Measurements from ENCODE around the gene SETX. TPM values are rescaled to one million over a fixed set of nuclear protein-coding genes. Genes with fewer than 3 reads are reported as not detected.
"Not testable (repeated sequence)": the region's sequence is repeated elsewhere in the genome, so short reads cannot be mapped to it uniquely, and the experiment has no call there.

Gene SETX
- polyA plus RNA-seq, 1 experiment: 15.3 TPM

GRCh38 chr9:132381966-132382541 is 27.3 kb upstream of the SETX start:
- ChIA-PET POLR2A (no interaction called here), CTCF (no interaction called here)
- H3K36me3 ChIP-seq (ENCODE audit: control insufficient read depth, insufficient read depth, low read length): peaks cover 22% of the 10 kb centered on the region
- no peak for DNase-seq (ENCODE audit: low read depth)
- no peaks in the 10 kb centered on the region for H3K27me3 ChIP-seq (ENCODE audit: control insufficient read depth, insufficient read depth, low read length)
- no peak overlapping the region for H3K4me3 ChIP-seq (ENCODE audit: low read depth, low read length)
- TF ChIP-seq CTCF (IDR thresholded peaks at IDR 0.05; ENCODE audit: insufficient read depth, low read depth, low read length): no peak

- DNase-seq (ENCODE audit: low read depth); H3K4me3 ChIP-seq (ENCODE audit: low read depth, low read length); CTCF ChIA-PET; POLR2A ChIA-PET; H3K27me3 ChIP-seq (ENCODE audit: control insufficient read depth, insufficient read depth, low read length): not testable (repeated sequence)
- peaks cover 20% of the 10 kb centered on the region for H3K36me3 ChIP-seq (ENCODE audit: control insufficient read depth, insufficient read depth, low read length)
These were observed 23.6 kb upstream of the SETX start for GRCh38 chr9:132378416-132378815.

- H3K36me3 ChIP-seq (ENCODE audit: control insufficient read depth, insufficient read depth, low read length): peaks cover 20% of the 10 kb centered on the region
- H3K4me3 ChIP-seq (ENCODE audit: low read depth, low read length); DNase-seq (ENCODE audit: low read depth); POLR2A ChIA-PET; CTCF ChIA-PET; H3K27me3 ChIP-seq (ENCODE audit: control insufficient read depth, insufficient read depth, low read length): not testable (repeated sequence)
These were observed 23.0 kb upstream of the SETX start for GRCh38 chr9:132377769-132378168.

DNA sequence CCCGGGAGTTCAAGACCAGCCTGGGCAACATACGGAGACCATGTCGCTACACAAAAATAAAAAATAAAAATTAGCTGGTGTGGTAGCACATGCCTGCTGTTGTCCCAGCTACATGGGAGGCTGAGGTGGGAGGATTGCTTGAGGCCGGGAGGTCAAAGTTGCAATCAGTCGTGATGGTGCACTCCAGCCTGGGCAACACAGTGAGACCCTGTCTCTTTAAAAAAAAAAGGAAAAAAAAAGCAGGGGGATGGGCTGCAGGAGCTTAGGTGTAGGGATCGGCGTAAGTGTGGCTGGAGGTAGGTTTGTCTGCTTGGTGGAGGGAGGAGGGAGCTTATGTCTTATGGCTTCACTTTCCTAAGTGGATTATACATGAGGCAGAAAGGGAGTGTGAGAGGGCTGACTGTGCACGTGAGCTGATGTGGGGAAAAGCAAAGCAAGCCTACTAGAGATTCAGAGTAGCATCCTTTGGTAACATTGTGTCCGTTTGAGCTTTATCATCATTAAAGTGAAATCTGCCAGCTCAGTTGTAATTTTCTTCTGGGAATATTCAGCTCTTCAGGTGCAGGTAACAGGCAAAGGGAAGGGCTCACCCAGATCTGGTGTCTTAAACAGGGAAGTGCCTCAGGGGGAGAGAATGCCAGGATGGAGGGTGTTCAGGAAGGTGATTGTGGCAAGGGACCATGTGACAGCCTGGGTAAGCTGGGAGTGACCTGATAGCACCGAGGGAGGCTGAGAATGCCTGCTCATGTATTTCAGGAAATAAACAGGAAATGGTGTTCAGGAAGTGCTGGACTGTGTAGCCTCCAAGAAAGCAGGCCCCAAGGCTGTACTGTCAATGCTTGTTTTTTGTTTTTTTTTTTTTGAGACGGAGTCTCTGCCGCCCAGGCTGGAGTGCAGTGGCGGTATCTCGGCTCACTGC is 17.6 kb upstream of the SETX start:
- CTCF ChIA-PET: interaction anchor here (0.6 kb wide), 1 partner anchor 521 kb away, joined by 3 read pairs; no protein-coding TSS in a partner anchor
- Histone ChIP-seq H3K27me3 (ENCODE audit: control insufficient read depth, insufficient read depth, low read length) (no peaks in the 10 kb centered on the region), H3K36me3 (ENCODE audit: control insufficient read depth, insufficient read depth, low read length) (peaks cover 7% of the 10 kb centered on the region), H3K4me3 (ENCODE audit: low read depth, low read length) (no peak overlapping the region)
- POLR2A ChIA-PET: interaction anchor here (0.6 kb wide), 1 partner anchor 10 kb away, joined by 3 read pairs; no protein-coding TSS in a partner anchor
- no peak for TF ChIP-seq CTCF (IDR thresholded peaks at IDR 0.05; ENCODE audit: insufficient read depth, low read depth, low read length)
- no peak for DNase-seq (ENCODE audit: low read depth)

DNA sequence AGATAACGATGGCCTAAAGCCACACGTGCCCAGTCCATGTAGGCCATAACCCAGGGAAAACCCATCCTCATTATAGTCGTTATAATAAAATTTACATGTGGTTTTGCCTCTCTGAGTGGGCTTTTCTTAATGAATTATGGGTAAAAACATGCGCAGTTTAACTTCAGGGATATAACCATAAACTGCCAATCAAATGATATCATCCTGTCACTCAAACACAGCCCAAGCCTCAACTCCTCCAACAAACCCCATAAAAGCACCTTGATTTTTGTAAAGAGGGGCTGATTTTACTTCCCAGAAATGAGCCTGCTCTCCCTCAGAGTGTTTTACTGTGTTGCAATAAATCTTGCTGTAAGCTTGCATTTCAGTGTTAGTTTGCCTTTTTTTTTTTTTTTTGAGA is 15.8 kb upstream of the SETX start:
- ChIA-PET POLR2A (no interaction called here), CTCF (no interaction called here)
- TF ChIP-seq CTCF (IDR thresholded peaks at IDR 0.05; ENCODE audit: insufficient read depth, low read depth, low read length): no peak
- no peak overlapping the region for H3K4me3 ChIP-seq (ENCODE audit: low read depth, low read length)
- no peaks in the 10 kb centered on the region for H3K36me3 ChIP-seq (ENCODE audit: control insufficient read depth, insufficient read depth, low read length)
- no peak for DNase-seq (ENCODE audit: low read depth)
- H3K27me3 ChIP-seq (ENCODE audit: control insufficient read depth, insufficient read depth, low read length): no peaks in the 10 kb centered on the region

DNA sequence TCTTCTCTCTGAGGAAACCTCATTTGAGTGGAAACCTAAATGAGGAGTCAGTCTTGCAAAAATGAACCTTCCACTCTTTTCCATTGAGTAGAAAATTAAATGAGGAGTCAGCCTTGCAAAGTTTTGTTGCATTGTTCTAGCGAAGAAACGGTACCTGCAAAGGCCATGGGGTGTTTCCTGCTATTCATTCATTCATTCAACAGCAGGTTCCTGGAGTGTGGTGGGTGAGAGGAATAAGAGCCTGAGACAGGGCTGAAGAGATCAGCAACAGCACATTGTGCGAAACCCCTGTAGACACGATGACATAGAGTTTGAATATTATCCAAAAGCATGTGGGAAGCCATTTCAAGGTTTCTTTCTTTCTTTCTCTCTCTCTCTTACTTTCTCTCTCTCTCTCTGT is 14.6 kb upstream of the SETX start:
- TF ChIP-seq CTCF (IDR thresholded peaks at IDR 0.05; ENCODE audit: insufficient read depth, low read depth, low read length): no peak
- H3K36me3 ChIP-seq (ENCODE audit: control insufficient read depth, insufficient read depth, low read length): no peaks in the 10 kb centered on the region
- no peak overlapping the region for H3K4me3 ChIP-seq (ENCODE audit: low read depth, low read length)
- no peak for DNase-seq (ENCODE audit: low read depth)
- ChIA-PET POLR2A (no interaction called here), CTCF (no interaction called here)
- no peaks in the 10 kb centered on the region for H3K27me3 ChIP-seq (ENCODE audit: control insufficient read depth, insufficient read depth, low read length)
